ENCODE measurements around the gene RPL19.

DNA sequence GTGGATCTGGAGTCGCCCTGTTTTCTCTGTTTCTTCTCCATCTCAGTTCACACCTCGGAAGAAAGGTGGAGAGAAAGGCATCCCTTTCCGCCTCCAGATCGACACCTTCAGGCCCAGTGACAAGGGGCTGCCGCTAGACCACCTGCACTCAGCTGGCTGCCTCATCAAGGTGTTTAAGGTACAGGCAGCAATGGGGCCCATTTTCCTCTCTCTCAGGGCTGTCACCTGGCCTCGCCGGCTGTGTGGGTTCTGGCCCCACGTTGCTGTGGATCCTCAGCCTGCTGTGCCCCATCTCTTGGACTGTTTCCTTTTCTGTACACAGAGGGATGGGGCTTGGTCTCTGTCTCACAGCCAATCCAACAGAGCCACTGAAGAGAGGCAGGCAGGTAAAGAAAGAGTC lies 43.1 kb downstream of the RPL19 start:
- TF ChIP-seq CTCF (IDR thresholded peaks at IDR 0.05), result no peak
- TF ChIP-seq POLR2A (IDR thresholded peaks at IDR 0.05), result no peak

Data from body of pancreas (tissue), 4 donors.